ENCODE measurements around the gene TGOLN2. TPM values are rescaled to one million over a fixed set of nuclear protein-coding genes. Genes with fewer than 3 reads are reported as not detected.
A peak's percentile ranks its signal among the peaks of the same experiment; 100 is the strongest.

TGOLN2 gene
- total and polyA plus RNA-seq, 2 donors (not counting 3 experiments of a cell fraction or from before 2014, with no cell fraction given), result 112 to 140 TPM

DNA sequence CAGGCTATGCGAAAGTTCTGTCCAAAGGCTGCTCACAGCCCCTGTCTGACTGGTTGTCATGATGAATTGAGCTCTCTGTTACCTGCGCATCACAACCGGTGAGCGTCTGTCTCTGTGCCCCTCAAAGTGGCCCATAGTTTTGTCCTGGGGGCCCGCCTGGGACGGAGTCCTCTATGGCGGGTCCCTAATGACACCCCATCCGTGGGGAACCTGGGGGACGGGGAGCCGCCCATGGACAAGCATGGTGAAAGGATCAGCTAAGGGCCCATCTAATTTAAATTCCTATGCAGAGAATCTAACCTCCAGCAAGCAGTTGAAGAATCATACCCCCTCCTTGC, 27.3 kb upstream of the TGOLN2 start:
- DNase-seq (ENCODE audit: low read depth, low spot score), result no peak
- Histone ChIP-seq H3K9me1 (replicated peaks; ENCODE audit: control insufficient read depth, extremely low read depth, insufficient read depth, low read length) (no peaks in the 10 kb centered on the region), H3K9ac (replicated peaks; ENCODE audit: extremely low read depth, insufficient read depth, low read length) (peak overlapping the region; percentile 93), H4K20me1 (replicated peaks; ENCODE audit: control insufficient read depth, extremely low read depth, insufficient read depth, low read length) (no peaks in the 10 kb centered on the region), H3K4me2 (ENCODE audit: insufficient read depth, low read length) (peak overlapping the region; percentile 57), H3K27me3 (ENCODE audit: control insufficient read depth in 2 of 2, insufficient read depth in 2 of 2, low read length in 2 of 2) (no peaks in the 10 kb centered on the region), H3K9me3 (replicated peaks; ENCODE audit: control insufficient read depth, insufficient read depth, low read length) (no peaks in the 10 kb centered on the region), H3K79me2 (ENCODE audit: control insufficient read depth, insufficient read depth, low read length) (peaks cover 17% of the 10 kb centered on the region), H3K36me3 (ENCODE audit: control insufficient read depth in 2 of 2, extremely low read depth in 1 of 2, insufficient read depth in 2 of 2, low read length in 2 of 2) (peaks cover 7 to 11% of the 10 kb centered on the region in 2 experiments), H3K27ac (ENCODE audit: insufficient read depth, low read depth, low read length) (peak overlapping the region; percentile 44), H2AFZ (ENCODE audit: low read depth, low read length) (peak overlapping the region; percentile 98), H3K4me3 (replicated peaks in 1 of 3; ENCODE audit: insufficient read depth in 1 of 3, low read depth in 1 of 3, low read length in 3 of 3) (peak overlapping the region; percentile 78 to 97 (median 87)), H3K4me1 (ENCODE audit: control insufficient read depth, extremely low read depth, insufficient read depth, low read length) (peaks cover 8% of the 10 kb centered on the region)
- CTCF ChIA-PET, result interaction anchor here (1.0 to 1.5 kb wide), 7 partner anchors 11 to 240 kb away, joined by 3 to 8 read pairs (median 4); partner anchors contain the start of gene RNF181
- no peak for FAIRE-seq
- TSS peak; percentile 57 for BruUV-seq (replicated peaks)
- intact Hi-C loops (cut with micrococcal nuclease) (no loop called here), dilution Hi-C loops (cut with MboI; ENCODE audit: extremely low pct_ligation_motif_present, low sequenced_read_pairs) (no loop called here)
- POLR2A ChIA-PET, result interaction anchor here (1.2 to 1.9 kb wide), 3 partner anchors 9 to 184 kb away, joined by 3 to 22 read pairs (median 8); partner anchors contain the start of gene MAT2A
- TF ChIP-seq EZH2 (IDR thresholded peaks at IDR 0.05; ENCODE audit: borderline replicate concordance, low read depth, low read length, severe bottlenecking) (no peak), POLR2AphosphoS5 (IDR thresholded peaks at IDR 0.05; ENCODE audit: insufficient read depth, low read depth, low read length) (no peak), FOS (IDR thresholded peaks at IDR 0.05; ENCODE audit: borderline replicate concordance, insufficient read depth, low read length) (no peak), MYC (IDR thresholded peaks at IDR 0.05; ENCODE audit: low read depth, low read length) (no peak), POLR2A (IDR thresholded peaks at IDR 0.05; ENCODE audit: low read depth, low read length) (no peak)
- TF ChIP-seq, protein P1, sequence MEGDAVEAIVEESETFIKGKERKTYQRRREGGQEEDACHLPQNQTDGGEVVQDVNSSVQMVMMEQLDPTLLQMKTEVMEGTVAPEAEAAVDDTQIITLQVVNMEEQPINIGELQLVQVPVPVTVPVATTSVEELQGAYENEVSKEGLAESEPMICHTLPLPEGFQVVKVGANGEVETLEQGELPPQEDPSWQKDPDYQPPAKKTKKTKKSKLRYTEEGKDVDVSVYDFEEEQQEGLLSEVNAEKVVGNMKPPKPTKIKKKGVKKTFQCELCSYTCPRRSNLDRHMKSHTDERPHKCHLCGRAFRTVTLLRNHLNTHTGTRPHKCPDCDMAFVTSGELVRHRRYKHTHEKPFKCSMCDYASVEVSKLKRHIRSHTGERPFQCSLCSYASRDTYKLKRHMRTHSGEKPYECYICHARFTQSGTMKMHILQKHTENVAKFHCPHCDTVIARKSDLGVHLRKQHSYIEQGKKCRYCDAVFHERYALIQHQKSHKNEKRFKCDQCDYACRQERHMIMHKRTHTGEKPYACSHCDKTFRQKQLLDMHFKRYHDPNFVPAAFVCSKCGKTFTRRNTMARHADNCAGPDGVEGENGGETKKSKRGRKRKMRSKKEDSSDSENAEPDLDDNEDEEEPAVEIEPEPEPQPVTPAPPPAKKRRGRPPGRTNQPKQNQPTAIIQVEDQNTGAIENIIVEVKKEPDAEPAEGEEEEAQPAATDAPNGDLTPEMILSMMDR (IDR thresholded peaks at IDR 0.05; ENCODE audit: extremely low read depth in 1 of 2, insufficient read depth in 1 of 2, low read depth in 1 of 2, low read length in 2 of 2), result no peak
- TF ChIP-seq, protein P2, sequence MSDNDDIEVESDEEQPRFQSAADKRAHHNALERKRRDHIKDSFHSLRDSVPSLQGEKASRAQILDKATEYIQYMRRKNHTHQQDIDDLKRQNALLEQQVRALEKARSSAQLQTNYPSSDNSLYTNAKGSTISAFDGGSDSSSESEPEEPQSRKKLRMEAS (IDR thresholded peaks at IDR 0.05; ENCODE audit: insufficient read depth, insufficient read length), result no peak

Data from endothelial cell of umbilical vein (primary cell).